Panc1 (cell line): ENCODE results near the gene JOSD2. TPM values are rescaled to one million over a fixed set of nuclear protein-coding genes. Genes with fewer than 3 reads are reported as not detected.

Source experiments
- ATAC-seq: fragments of 200-7000 bp; cut with Tn5 transposase; 2 replicates; pipeline ENCODE4 v1.9.1; 2020; ENCODE audit warnings: mild to moderate bottlenecking, moderate library complexity
- BruUV-seq: library from RNA; stranded (reverse); fragments of 400-500 nt; replicated peaks from 2 replicates; lab custom pipeline; 2021; lab: Mats Ljungman, UMichigan
- CTCF ChIA-PET: fragments of 300-600 bp; sonication (Branson Sonifier 250); formaldehyde crosslinking; loops from one replicate; lab custom pipeline; 2022; ENCODE audit warnings: antibody characterized with exemption; lab: Charles Lee
- POLR2A ChIA-PET: fragments of 300-600 bp; sonication (Branson Sonifier 250); formaldehyde crosslinking; loops from one replicate; lab custom pipeline; 2022; ENCODE audit warnings: antibody characterized with exemption; lab: Charles Lee
- DNase-seq: peaks from one replicate; pipeline ENCODE4 v3.0.0-alpha.2; 2010; ENCODE audit warnings: low read depth, low spot score
- H3K27ac ChIP-seq: 2 replicates; pipeline ENCODE4 v1.5.1; 2011; ENCODE audit warnings: mild to moderate bottlenecking, low read length, inconsistent platforms
- H3K27me3 ChIP-seq: fragments of 200-500 bp; sonication (Bioruptor generic); 2 replicates; pipeline ENCODE4 v1.6.0; 2014; ENCODE audit warnings: low read length, inconsistent platforms; ENCODE audit not compliant: control insufficient read depth, insufficient read depth
- H3K36me3 ChIP-seq: fragments of 200-500 bp; sonication (Bioruptor generic); 2 replicates; pipeline ENCODE4 v1.5.1; 2014; ENCODE audit warnings: inconsistent platforms, mild to moderate bottlenecking, low read length, moderate library complexity; ENCODE audit not compliant: control insufficient read depth, insufficient read depth
- H3K4me1 ChIP-seq: 2 replicates; pipeline ENCODE4 v1.5.1; 2011; ENCODE audit warnings: inconsistent platforms, mild to moderate bottlenecking, low read length, moderate library complexity; ENCODE audit not compliant: control insufficient read depth, insufficient read depth
- H3K4me3 ChIP-seq, 2 experiments: 2 replicates each; pipeline ENCODE4 v1.5.1; 2011 to 2012; ENCODE audit warnings: low read depth in 2 of 2, low read length in 2 of 2, mild to moderate bottlenecking in 2 of 2, inconsistent platforms in 1 of 2, moderate library complexity in 1 of 2
- H3K9me3 ChIP-seq: fragments of 200-500 bp; sonication (Bioruptor generic); 2 replicates; pipeline ENCODE4 v1.5.1; 2014; ENCODE audit warnings: low read depth, mild to moderate bottlenecking, inconsistent platforms, low read length, moderate library complexity; ENCODE audit not compliant: control insufficient read depth, insufficient read depth
- CTCF ChIP-seq: fragments of 450-650 bp; IDR thresholded peaks from 2 replicates; pipeline ENCODE4 v1.5.1; 2017; ENCODE audit warnings: mild to moderate bottlenecking
- POLR2AphosphoS5 ChIP-seq: IDR thresholded peaks from 2 replicates; pipeline ENCODE4 v1.6.1; 2012; ENCODE audit warnings: mild to moderate bottlenecking, low read depth, low read length, moderate library complexity
- REST ChIP-seq, 2 experiments: IDR thresholded peaks; 2 replicates each; pipeline ENCODE4 v1.6.1; 2011 to 2012; ENCODE audit warnings: low read depth in 2 of 2, control low read depth in 1 of 2, low read length in 1 of 2, mild to moderate bottlenecking in 1 of 2, moderate library complexity in 1 of 2; ENCODE audit not compliant: insufficient read depth in 1 of 2
- SIN3A ChIP-seq: IDR thresholded peaks from 2 replicates; pipeline ENCODE4 v1.6.1; 2012; ENCODE audit warnings: low read depth, mild to moderate bottlenecking, low read length, moderate library complexity, borderline replicate concordance; ENCODE audit not compliant: insufficient read depth
- TCF7L2 ChIP-seq: IDR thresholded peaks from 2 replicates; pipeline ENCODE4 v1.6.1; 2011; ENCODE audit warnings: mild to moderate bottlenecking, low read depth, low read length, inconsistent platforms
- in situ Hi-C: cut with HindIII; loops from 2 replicates; pipeline ENCODE4 v1.10.0; 2016; ENCODE audit warnings: low sequenced_read_pairs, low pct_unique_long_range_greater_than_20kb
- intact Hi-C: fragments of 100-400 bp; cut with micrococcal nuclease; formaldehyde crosslinking; loops from one replicate; pipeline ENCODE4 v1.10.0; 2022; ENCODE audit not compliant: unreplicated experiment
- total RNA-seq: library from RNA; stranded (reverse); gene quantifications from one replicate; pipeline ENCODE4 v1.2.1, GENCODE V29; 2021; ENCODE audit not compliant: unreplicated experiment

JOSD2 gene
- total RNA-seq, 1 experiment from 2014 or later: 51.8 TPM

- no peaks in the 10 kb centered on the region for H3K36me3 ChIP-seq
- H3K27ac ChIP-seq: no peak overlapping the region
- H3K27me3 ChIP-seq: no peaks in the 10 kb centered on the region
- TF ChIP-seq POLR2AphosphoS5 (no peak), CTCF (no peak), TCF7L2 (no peak), REST (IDR thresholded peaks at IDR 0.05; ENCODE audit: insufficient read depth in 1 of 2, low read depth in 2 of 2, low read length in 1 of 2) (no peak), SIN3A (no peak)
- ATAC-seq (no peak), DNase-seq (no peak)
- ChIA-PET POLR2A (no interaction called here), CTCF (no interaction called here)
- intact Hi-C loops (no loop called here), in situ Hi-C loops (no loop called here)
- no peak overlapping the region for H3K4me3 ChIP-seq
- no TSS peak for BruUV-seq
- no peaks in the 10 kb centered on the region for H3K9me3 ChIP-seq
- peaks cover 6% of the 10 kb centered on the region for H3K4me1 ChIP-seq
These were observed 14.0 kb downstream of the JOSD2 start for GRCh38 chr19:50497022-50497405.

- ChIA-PET POLR2A (no interaction called here), CTCF (no interaction called here)
- ATAC-seq: peak; percentile 72
These were observed 14.6 kb downstream of the JOSD2 start for GRCh38 chr19:50496189-50497021.

More at GRCh38 chr19:50496189-50497021, 14.6 kb downstream of the JOSD2 start:
- TF ChIP-seq POLR2AphosphoS5 (no peak), TCF7L2 (no peak), REST (IDR thresholded peaks at IDR 0.05; ENCODE audit: insufficient read depth in 1 of 2, low read depth in 2 of 2, low read length in 1 of 2) (no peak), CTCF (no peak), SIN3A (no peak)
- Histone ChIP-seq H3K36me3 (no peaks in the 10 kb centered on the region), H3K4me3 (no peak overlapping the region), H3K27ac (no peak overlapping the region), H3K9me3 (no peaks in the 10 kb centered on the region), H3K4me1 (peaks cover 6% of the 10 kb centered on the region), H3K27me3 (no peaks in the 10 kb centered on the region)
- in situ Hi-C loops (no loop called here), intact Hi-C loops (no loop called here)
- DNase-seq: no peak
- no TSS peak for BruUV-seq
